ENCODE measurements around the gene GDF11.

Gene GDF11

GRCh38 chr12:55742719-55743405 is at the start of gene GDF11:
Gene GDF11, plus strand, starts transcription at chr12:55743122. Its CDS starts 195 bp downstream, at chr12:55743317.
- peak; percentile 91 for DNase-seq

GRCh38 chr12:55693323-55694187 is 49.4 kb upstream of the GDF11 start:
- DNase-seq, result no peak

- DNase-seq, result no peak
These were observed 48.8 kb upstream of the GDF11 start for GRCh38 chr12:55694188-55694515.

GRCh38 chr12:55694651-55695050 is 48.3 kb upstream of the GDF11 start:
- no peak for DNase-seq

- DNase-seq, result no peak
These were observed 47.6 kb upstream of the GDF11 start for GRCh38 chr12:55695349-55695748.

GRCh38 chr12:55696141-55696540 is 46.8 kb upstream of the GDF11 start:
- no peak for DNase-seq

- no peak for DNase-seq
These were observed 46.0 kb upstream of the GDF11 start for GRCh38 chr12:55696796-55697462.

GRCh38 chr12:55697686-55698085 is 45.2 kb upstream of the GDF11 start:
- no peak for DNase-seq

- DNase-seq, result no peak
These were observed 44.5 kb upstream of the GDF11 start for GRCh38 chr12:55698241-55698955.

GRCh38 chr12:55698965-55699364 is 44.0 kb upstream of the GDF11 start:
- no peak for DNase-seq

- DNase-seq, result no peak
These were observed 43.4 kb upstream of the GDF11 start for GRCh38 chr12:55699471-55700055.

- no peak for DNase-seq
These were observed 42.5 kb upstream of the GDF11 start for GRCh38 chr12:55700255-55701018.

- no peak for DNase-seq
These were observed 40.1 kb upstream of the GDF11 start for GRCh38 chr12:55702861-55703260.

- peak; percentile 84 for DNase-seq
These were observed 39.6 kb upstream of the GDF11 start for GRCh38 chr12:55703288-55703687.

- peak; percentile 86 for DNase-seq
These were observed 38.8 kb upstream of the GDF11 start for GRCh38 chr12:55703901-55704761.

- peak; percentile 64 for DNase-seq
These were observed 37.9 kb upstream of the GDF11 start for GRCh38 chr12:55704824-55705718.

- no peak for DNase-seq
These were observed 37.0 kb upstream of the GDF11 start for GRCh38 chr12:55705782-55706402.

GRCh38 chr12:55706568-55707218 is 36.2 kb upstream of the GDF11 start:
- DNase-seq, result peak; percentile 53

GRCh38 chr12:55707219-55707671 is 35.7 kb upstream of the GDF11 start:
- no peak for DNase-seq
